RWPE2 (cell line): ENCODE measurements around the gene GM2A.

Experiments used
- ATAC-seq: fragments of 200-7000 bp; cut with Tn5 transposase; 3 replicates; pipeline ENCODE4 v1.9.1; 2021; ENCODE audit warnings: low read depth
- DNase-seq: peaks from one replicate; pipeline ENCODE4 v3.0.0-alpha.2; 2020; ENCODE audit warnings: low spot score
- H3K27ac ChIP-seq: fragments of 450-650 bp; 2 replicates; pipeline ENCODE4 v1.5.1; 2017; ENCODE audit warnings: mild to moderate bottlenecking; ENCODE audit not compliant: poor library complexity, severe bottlenecking
- H3K27me3 ChIP-seq: fragments of 250-450 bp; sonication (Bioruptor Pico); 2 replicates; pipeline ENCODE4 v1.5.1; 2021; ENCODE audit warnings: mild to moderate bottlenecking, moderate library complexity; ENCODE audit not compliant: insufficient read depth, poor library complexity, severe bottlenecking
- H3K36me3 ChIP-seq: fragments of 250-450 bp; sonication (Bioruptor Pico); 2 replicates; pipeline ENCODE4 v1.5.1; 2020; ENCODE audit warnings: low read depth, mild to moderate bottlenecking, moderate library complexity
- H3K4me1 ChIP-seq: fragments of 250-450 bp; sonication (Bioruptor Pico); 2 replicates; pipeline ENCODE4 v1.5.1; 2021; ENCODE audit warnings: mild to moderate bottlenecking, moderate library complexity; ENCODE audit not compliant: insufficient read depth, poor library complexity, severe bottlenecking
- H3K4me3 ChIP-seq: fragments of 250-450 bp; sonication (Bioruptor Pico); 2 replicates; pipeline ENCODE4 v1.5.1; 2021; ENCODE audit warnings: mild to moderate bottlenecking, moderate library complexity; ENCODE audit not compliant: severe bottlenecking
- H3K9me3 ChIP-seq: fragments of 250-450 bp; sonication (Bioruptor Pico); 2 replicates; pipeline ENCODE4 v1.5.1; 2021; ENCODE audit warnings: mild to moderate bottlenecking, moderate library complexity; ENCODE audit not compliant: severe bottlenecking
- TF ChIP-seq, protein P1 (sequence below): fragments of 450-650 bp; IDR thresholded peaks from one replicate; pipeline ENCODE4 v1.5.1; 2017; ENCODE audit warnings: mild to moderate bottlenecking, moderate library complexity; ENCODE audit not compliant: poor library complexity, severe bottlenecking

GM2A gene

DNA sequence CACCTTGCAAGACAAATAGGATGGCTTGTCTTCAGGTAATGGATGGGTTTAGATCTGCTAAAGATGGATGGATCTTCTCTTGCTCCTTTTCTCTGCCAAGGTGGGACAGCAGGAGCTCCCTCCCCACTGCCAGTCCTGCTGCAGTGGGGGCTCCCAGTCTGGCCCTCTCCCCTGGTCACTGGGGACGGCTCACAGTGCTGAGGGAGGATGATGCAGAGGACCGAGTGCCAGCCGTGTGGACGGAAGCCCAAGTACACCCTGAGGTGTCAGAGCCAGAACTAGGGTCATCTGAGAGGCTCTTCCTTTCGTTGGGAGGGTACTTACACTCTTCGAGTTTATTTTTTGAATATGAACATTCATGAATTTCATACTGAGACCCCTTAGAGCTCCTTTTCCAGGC is 34.8 kb upstream of the GM2A start:
- Histone ChIP-seq H3K36me3 (no peaks in the 10 kb centered on the region), H3K9me3 (no peaks in the 10 kb centered on the region), H3K4me3 (no peak overlapping the region), H3K27me3 (no peaks in the 10 kb centered on the region), H3K4me1 (no peaks in the 10 kb centered on the region), H3K27ac (no peak overlapping the region)
- ATAC-seq (no peak), DNase-seq (no peak)
- TF ChIP-seq, protein P1, sequence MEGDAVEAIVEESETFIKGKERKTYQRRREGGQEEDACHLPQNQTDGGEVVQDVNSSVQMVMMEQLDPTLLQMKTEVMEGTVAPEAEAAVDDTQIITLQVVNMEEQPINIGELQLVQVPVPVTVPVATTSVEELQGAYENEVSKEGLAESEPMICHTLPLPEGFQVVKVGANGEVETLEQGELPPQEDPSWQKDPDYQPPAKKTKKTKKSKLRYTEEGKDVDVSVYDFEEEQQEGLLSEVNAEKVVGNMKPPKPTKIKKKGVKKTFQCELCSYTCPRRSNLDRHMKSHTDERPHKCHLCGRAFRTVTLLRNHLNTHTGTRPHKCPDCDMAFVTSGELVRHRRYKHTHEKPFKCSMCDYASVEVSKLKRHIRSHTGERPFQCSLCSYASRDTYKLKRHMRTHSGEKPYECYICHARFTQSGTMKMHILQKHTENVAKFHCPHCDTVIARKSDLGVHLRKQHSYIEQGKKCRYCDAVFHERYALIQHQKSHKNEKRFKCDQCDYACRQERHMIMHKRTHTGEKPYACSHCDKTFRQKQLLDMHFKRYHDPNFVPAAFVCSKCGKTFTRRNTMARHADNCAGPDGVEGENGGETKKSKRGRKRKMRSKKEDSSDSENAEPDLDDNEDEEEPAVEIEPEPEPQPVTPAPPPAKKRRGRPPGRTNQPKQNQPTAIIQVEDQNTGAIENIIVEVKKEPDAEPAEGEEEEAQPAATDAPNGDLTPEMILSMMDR: no peak

GRCh38 chr5:151219138-151219537 is 33.8 kb upstream of the GM2A start:
- Histone ChIP-seq H3K9me3 (no peaks in the 10 kb centered on the region), H3K4me3 (no peak overlapping the region), H3K36me3 (no peaks in the 10 kb centered on the region), H3K4me1 (no peaks in the 10 kb centered on the region), H3K27me3 (no peaks in the 10 kb centered on the region), H3K27ac (no peak overlapping the region)
- no peak for DNase-seq
- ATAC-seq: no peak
- TF ChIP-seq, protein P1: no peak

- DNase-seq (no peak), ATAC-seq (no peak)
- Histone ChIP-seq H3K9me3 (no peaks in the 10 kb centered on the region), H3K4me1 (no peaks in the 10 kb centered on the region), H3K27ac (no peak overlapping the region), H3K36me3 (no peaks in the 10 kb centered on the region), H3K4me3 (no peak overlapping the region), H3K27me3 (no peaks in the 10 kb centered on the region)
- TF ChIP-seq, protein P1: no peak
These were observed 33.2 kb upstream of the GM2A start for GRCh38 chr5:151219789-151220188.

- no peaks in the 10 kb centered on the region for H3K27me3 ChIP-seq
- H3K4me1 ChIP-seq: no peaks in the 10 kb centered on the region
- no peaks in the 10 kb centered on the region for H3K9me3 ChIP-seq
- no peak overlapping the region for H3K27ac ChIP-seq
- H3K4me3 ChIP-seq: no peak overlapping the region
- TF ChIP-seq, protein P1: no peak
- ATAC-seq: no peak
- DNase-seq: no peak
- no peaks in the 10 kb centered on the region for H3K36me3 ChIP-seq
These were observed 31.4 kb upstream of the GM2A start for GRCh38 chr5:151221574-151221973.

- no peaks in the 10 kb centered on the region for H3K4me1 ChIP-seq
- no peak for DNase-seq
- no peaks in the 10 kb centered on the region for H3K9me3 ChIP-seq
- no peak for ATAC-seq
- TF ChIP-seq, protein P1: no peak
- no peaks in the 10 kb centered on the region for H3K36me3 ChIP-seq
- no peaks in the 10 kb centered on the region for H3K27me3 ChIP-seq
- H3K4me3 ChIP-seq: no peak overlapping the region
- H3K27ac ChIP-seq: no peak overlapping the region
These were observed 30.8 kb upstream of the GM2A start for GRCh38 chr5:151222054-151222789.
